ENCODE results near the gene BBX. TPM values are rescaled to one million over a fixed set of nuclear protein-coding genes. Genes with fewer than 3 reads are reported as not detected.

BBX gene
- total RNA-seq, 2 donors from 2014 or later = 94.7 to 226 TPM

- TF ChIP-seq POLR2A (IDR thresholded peaks at IDR 0.05) (no peak), POLR2AphosphoS5 (IDR thresholded peaks at IDR 0.05) (no peak), CTCF (IDR thresholded peaks at IDR 0.05) (no peak)
- peaks cover 2% of the 10 kb centered on the region for H3K4me1 ChIP-seq (replicated peaks)
- intact Hi-C loops (cut with DNase I) = no loop called here
- no peaks in the 10 kb centered on the region for H3K9me3 ChIP-seq
- H3K36me3 ChIP-seq = no peaks in the 10 kb centered on the region
- no peaks in the 10 kb centered on the region for H3K27me3 ChIP-seq (replicated peaks; ENCODE audit: insufficient read depth)
- H3K27ac ChIP-seq = no peak overlapping the region
- DNase-seq (ENCODE audit: low spot score) = no peak
- 95% methylated on average over 1 of the region's 1 CpG for WGBS
- no peak overlapping the region for H3K4me3 ChIP-seq
Measured at GRCh38 chr3:107704477-107704876, 181.7 kb downstream of the BBX start.

GRCh38 chr3:107705046-107705445 lies 182.3 kb downstream of the BBX start:
- DNase-seq (ENCODE audit: low spot score) = no peak
- H3K4me1 ChIP-seq (replicated peaks) = peaks cover 2% of the 10 kb centered on the region
- no peaks in the 10 kb centered on the region for H3K27me3 ChIP-seq (replicated peaks; ENCODE audit: insufficient read depth)
- intact Hi-C loops (cut with DNase I) = no loop called here
- no peak for TF ChIP-seq POLR2AphosphoS5 (IDR thresholded peaks at IDR 0.05)
- TF ChIP-seq CTCF (IDR thresholded peaks at IDR 0.05) = no peak
- no peak for TF ChIP-seq POLR2A (IDR thresholded peaks at IDR 0.05)
- 63% methylated on average over 5 of the region's 5 CpGs for WGBS
- H3K4me3 ChIP-seq = no peak overlapping the region
- H3K27ac ChIP-seq = no peak overlapping the region
- H3K9me3 ChIP-seq = no peaks in the 10 kb centered on the region
- H3K36me3 ChIP-seq = no peaks in the 10 kb centered on the region

GRCh38 chr3:107710851-107711250 lies 188.1 kb downstream of the BBX start:
- no peaks in the 10 kb centered on the region for H3K4me1 ChIP-seq (replicated peaks)
- TF ChIP-seq CTCF (IDR thresholded peaks at IDR 0.05) (no peak), POLR2A (IDR thresholded peaks at IDR 0.05) (no peak), POLR2AphosphoS5 (IDR thresholded peaks at IDR 0.05) (no peak)
- intact Hi-C loops (cut with DNase I) = no loop called here
- WGBS = 46% methylated on average over 5 of the region's 5 CpGs
- no peaks in the 10 kb centered on the region for H3K27me3 ChIP-seq (replicated peaks; ENCODE audit: insufficient read depth)
- no peaks in the 10 kb centered on the region for H3K9me3 ChIP-seq
- H3K27ac ChIP-seq = no peak overlapping the region
- H3K4me3 ChIP-seq = no peak overlapping the region
- no peak for DNase-seq (ENCODE audit: low spot score)
- no peaks in the 10 kb centered on the region for H3K36me3 ChIP-seq

- 89% methylated on average over 3 of the region's 3 CpGs for WGBS
- TF ChIP-seq CTCF (IDR thresholded peaks at IDR 0.05) (no peak), POLR2A (IDR thresholded peaks at IDR 0.05) (no peak), POLR2AphosphoS5 (IDR thresholded peaks at IDR 0.05) (no peak)
Measured at GRCh38 chr3:107716734-107717133, 194.0 kb downstream of the BBX start.

GRCh38 chr3:107718547-107718946 lies 195.8 kb downstream of the BBX start:
- DNase-seq (ENCODE audit: low spot score) = no peak
- Histone ChIP-seq H3K36me3 (no peaks in the 10 kb centered on the region), H3K27ac (no peak overlapping the region), H3K4me1 (replicated peaks) (no peaks in the 10 kb centered on the region), H3K9me3 (no peaks in the 10 kb centered on the region), H3K4me3 (no peak overlapping the region), H3K27me3 (replicated peaks; ENCODE audit: insufficient read depth) (no peaks in the 10 kb centered on the region)
- intact Hi-C loops (cut with DNase I) = no loop called here
- no peak for TF ChIP-seq POLR2A (IDR thresholded peaks at IDR 0.05)
- TF ChIP-seq CTCF (IDR thresholded peaks at IDR 0.05) = no peak
- no peak for TF ChIP-seq POLR2AphosphoS5 (IDR thresholded peaks at IDR 0.05)
- 67% methylated on average over 2 of the region's 2 CpGs for WGBS

More at GRCh38 chr3:107716734-107717133, 194.0 kb downstream of the BBX start:
- Histone ChIP-seq H3K9me3 (no peaks in the 10 kb centered on the region), H3K4me1 (replicated peaks) (no peaks in the 10 kb centered on the region), H3K4me3 (no peak overlapping the region), H3K36me3 (no peaks in the 10 kb centered on the region), H3K27ac (no peak overlapping the region), H3K27me3 (replicated peaks; ENCODE audit: insufficient read depth) (no peaks in the 10 kb centered on the region)
- no peak for DNase-seq (ENCODE audit: low spot score)
- intact Hi-C loops (cut with DNase I) = no loop called here
